Measurements from ENCODE around the gene TUBB4B.

DNA sequence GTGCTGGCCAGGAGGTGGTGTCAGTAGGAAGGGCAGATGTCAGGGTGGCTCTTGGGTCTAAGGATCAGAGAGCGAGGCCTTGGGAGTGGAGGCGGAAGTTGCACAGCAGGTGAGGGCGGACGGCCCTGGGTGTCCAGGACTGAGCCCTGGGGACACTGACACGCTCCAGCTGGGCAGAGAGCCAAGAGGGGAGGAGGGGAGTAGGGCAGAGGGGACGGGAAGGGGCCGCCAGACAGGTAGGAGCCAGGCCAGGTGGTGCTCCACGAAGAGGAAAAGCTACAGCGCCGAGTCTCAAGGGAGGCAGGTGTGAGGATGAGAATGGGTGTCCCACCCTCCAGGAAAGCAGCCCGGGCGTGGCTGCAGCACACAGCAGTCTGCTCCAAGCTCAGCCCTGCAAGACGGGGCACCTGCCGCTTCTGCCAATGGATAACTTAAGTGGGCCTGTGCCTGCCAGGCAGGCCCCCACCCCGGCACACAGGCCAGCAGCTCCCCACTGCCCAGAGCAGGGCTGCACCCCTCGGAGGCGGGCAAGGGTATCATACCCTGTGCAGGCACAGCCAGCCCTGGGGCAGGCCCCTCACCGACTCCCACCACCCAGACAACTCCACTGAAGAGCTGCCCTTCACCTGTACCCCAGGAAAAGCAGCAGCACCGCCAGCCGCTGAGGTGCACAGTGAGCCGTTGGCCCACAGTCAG lies 45.4 kb upstream of the TUBB4B start:
- TF ChIP-seq, protein P1, sequence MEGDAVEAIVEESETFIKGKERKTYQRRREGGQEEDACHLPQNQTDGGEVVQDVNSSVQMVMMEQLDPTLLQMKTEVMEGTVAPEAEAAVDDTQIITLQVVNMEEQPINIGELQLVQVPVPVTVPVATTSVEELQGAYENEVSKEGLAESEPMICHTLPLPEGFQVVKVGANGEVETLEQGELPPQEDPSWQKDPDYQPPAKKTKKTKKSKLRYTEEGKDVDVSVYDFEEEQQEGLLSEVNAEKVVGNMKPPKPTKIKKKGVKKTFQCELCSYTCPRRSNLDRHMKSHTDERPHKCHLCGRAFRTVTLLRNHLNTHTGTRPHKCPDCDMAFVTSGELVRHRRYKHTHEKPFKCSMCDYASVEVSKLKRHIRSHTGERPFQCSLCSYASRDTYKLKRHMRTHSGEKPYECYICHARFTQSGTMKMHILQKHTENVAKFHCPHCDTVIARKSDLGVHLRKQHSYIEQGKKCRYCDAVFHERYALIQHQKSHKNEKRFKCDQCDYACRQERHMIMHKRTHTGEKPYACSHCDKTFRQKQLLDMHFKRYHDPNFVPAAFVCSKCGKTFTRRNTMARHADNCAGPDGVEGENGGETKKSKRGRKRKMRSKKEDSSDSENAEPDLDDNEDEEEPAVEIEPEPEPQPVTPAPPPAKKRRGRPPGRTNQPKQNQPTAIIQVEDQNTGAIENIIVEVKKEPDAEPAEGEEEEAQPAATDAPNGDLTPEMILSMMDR (conservative IDR thresholded peaks at IDR 0.05; ENCODE audit: low read length) = no peak
- TF ChIP-seq EZH2phosphoT487 (IDR thresholded peaks at IDR 0.05; ENCODE audit: borderline replicate concordance, low read depth, low read length) = no peak

Data from OCI-LY7 (cell line).